ENCODE data around the gene IFNGR2.
"Not testable (repeated sequence)": the region's sequence is repeated elsewhere in the genome, so short reads cannot be mapped to it uniquely, and the experiment has no call there.

Gene IFNGR2

DNA sequence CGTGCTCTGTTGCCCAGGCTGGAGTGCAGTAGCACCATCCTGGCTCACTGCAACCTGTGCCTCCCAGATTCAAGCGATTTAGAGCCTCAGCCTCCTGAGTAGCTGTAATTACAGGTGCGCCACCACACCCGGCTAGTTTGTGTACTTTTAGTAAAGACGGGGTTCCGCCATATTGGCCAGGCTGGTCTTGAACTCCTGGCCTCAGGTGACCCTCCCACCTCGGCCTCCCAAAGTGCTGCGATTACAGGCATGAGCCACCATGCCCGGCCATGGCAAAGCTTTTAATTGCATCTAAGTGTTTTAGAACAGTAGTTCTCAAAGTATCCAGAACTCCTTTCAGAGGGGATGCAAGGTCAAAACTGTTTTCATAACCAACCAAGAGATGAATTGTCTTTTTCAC is 25.1 kb upstream of the IFNGR2 start:
- DNase-seq = no peak

DNA sequence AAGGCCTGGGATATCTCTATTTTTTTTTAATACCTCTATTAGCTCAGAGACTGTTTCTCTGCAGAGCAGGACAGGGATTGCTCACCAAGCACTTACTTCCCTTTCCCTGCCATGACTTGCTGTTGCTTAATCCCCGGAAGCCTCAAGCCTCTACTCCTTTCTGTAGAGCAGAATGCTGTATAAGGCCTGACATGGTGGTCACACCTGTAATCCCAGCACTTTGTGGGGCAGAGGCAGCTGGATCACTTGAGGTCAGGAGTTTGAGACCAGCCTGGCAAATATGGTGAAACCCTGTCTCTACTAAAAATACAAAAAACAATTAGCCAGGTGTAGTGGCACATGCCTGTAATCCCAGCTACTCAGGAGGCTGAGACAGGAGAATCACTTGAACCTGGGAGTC is 23.3 kb upstream of the IFNGR2 start:
- not testable (repeated sequence) for DNase-seq

DNA sequence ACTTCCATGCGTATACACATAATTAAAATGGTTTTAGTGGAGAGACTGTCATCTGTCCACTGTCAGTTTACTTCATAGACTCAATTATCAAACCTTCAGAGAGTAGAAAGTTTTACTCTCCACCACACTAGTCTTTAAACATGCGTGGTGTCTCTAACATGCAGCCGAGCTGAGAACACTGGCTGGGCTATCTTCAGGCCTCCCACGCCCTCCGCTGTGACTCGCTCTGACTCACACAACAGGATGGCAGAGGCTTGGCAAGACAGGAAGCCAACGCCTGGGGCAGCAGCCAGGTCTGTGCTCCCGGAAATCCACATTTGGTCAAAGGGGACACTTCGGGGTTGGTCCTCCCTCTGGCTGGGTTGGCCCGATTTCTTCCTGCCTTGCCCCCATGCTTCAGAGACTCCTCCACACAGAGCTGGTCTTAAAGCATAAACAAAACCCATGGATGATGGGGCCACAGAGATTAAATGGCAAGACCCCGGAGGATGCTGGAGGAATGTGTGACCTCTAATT is 22.7 kb upstream of the IFNGR2 start:
- DNase-seq = peak; percentile 79

DNA sequence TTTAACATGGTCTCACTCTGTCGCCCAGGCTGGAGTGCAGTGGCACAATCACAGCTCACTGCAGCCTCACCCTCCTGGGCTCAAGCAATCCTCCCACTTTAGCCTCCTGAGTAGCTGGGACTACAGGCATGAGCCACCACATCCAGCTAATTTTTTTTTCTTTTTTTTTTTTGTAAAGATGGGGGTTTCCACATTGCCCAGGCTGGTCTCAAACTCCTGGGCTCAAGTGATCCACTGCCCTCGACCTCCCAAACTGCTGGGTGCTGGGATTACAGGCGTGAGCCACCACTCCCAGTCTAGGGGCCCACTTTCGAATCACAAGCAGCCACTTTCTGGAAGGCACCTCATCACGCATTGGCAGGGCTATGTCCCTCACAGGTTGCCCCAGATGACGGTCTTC is 21.8 kb upstream of the IFNGR2 start:
- DNase-seq = not testable (repeated sequence)

DNA sequence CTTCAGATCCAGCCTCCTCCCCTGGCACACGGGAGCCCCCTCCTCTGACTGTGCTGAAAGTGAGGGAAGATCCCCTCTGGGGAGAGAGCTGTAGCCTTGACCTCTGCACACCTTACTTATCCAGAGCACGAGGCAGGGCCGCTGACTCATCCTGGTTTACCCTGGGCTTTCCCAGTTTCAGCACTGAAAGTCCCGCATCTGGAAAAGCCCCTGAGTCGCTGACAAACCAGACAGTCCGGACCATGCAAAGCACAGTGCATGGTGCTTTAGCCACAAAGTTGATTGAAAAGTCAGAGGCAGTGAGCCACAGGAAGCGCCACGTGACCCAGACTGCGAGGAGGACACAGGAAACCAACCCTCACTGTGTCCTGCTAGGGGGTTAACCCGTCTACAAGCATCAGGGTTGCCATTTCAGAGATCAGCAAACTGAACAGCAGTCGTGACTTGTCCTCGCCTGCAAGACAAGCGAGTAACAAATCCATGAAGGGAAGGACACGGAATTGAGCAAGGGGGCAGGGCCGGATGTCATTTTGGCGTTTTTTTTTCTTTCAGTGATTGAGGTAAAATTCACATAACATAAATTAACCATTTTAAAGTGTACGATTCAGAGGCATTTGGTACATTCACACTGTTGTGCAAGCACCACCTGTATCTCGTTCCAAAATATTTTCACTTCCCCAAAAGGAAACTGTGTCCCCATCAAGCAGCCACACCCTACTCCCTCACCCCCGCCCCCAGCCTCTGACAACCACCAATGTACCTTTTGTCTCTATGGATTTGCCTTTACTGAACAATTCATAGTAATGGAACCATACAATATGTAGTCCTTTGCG is 19.9 kb upstream of the IFNGR2 start:
- peak; percentile 62 for DNase-seq

DNA sequence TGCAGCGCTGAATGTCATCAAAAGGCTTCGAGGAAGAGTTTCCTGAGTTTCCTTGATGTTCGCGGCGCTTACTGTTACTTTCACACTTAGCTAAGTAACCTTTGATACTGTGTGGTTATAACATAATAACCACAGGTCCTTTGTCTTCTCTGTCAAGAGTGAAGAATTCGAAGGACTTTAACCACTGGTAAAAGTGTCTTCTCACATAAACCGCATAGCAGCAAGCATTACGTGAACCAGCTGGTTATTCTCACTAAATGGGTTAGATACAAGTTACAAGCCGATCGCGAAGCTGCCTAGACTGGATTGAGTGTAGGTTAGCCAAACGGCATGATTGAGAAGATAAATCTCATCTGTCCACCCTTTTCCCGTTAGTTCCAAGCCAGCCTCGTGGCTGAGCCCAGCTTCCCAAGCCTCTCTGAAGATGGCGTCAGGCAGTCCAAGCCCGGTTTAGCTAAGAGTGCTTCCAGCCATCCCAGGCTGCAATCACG is 18.3 kb upstream of the IFNGR2 start:
- DNase-seq = no peak

DNA sequence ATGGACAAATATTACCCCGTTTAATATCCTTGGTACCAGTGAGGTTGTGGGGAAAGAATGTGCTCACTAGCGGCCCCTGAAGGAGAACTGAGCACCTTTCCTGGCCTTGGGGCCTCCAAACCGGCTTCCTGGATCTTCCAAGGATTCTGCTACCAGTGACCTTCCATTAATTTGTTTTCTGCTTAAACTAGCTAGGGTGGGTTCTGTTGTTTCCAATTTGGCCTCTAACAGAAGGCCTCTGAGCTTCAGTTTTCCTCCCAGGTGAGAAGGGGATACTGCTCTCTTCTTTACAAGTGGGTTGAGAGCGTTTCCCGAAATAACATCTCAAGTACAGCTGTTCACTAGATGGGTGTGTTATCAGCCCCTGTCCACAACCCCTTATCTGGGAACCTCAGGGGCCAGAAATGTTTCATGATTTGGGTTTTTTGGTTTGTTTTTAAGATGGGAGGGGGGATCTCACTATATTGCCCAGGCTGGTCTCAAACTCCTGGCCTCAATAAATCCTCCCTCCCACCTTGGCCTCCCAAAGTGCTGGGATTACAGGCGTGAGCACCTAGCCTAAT is 16.9 kb upstream of the IFNGR2 start:
- no peak for DNase-seq

DNA sequence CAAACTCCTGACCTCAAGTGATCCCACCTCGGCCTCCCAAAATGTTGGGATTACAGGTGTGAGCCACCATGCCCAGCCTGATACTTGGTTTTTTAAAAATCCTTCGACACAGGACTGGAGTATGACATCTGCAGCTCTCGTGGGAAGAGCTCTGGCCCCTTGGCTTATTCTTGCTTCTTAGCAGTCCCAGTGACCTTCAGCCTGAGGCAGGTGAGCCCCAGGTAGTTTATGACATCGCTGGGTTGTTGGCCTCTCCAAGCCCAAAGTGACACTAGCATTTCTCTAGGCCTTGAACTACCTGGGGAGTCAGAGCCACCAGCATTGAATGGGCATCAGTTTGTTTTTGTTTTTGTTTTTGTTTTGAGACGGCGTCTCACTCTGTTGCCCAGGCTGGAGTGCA is 15.9 kb upstream of the IFNGR2 start:
- no peak for DNase-seq

DNA sequence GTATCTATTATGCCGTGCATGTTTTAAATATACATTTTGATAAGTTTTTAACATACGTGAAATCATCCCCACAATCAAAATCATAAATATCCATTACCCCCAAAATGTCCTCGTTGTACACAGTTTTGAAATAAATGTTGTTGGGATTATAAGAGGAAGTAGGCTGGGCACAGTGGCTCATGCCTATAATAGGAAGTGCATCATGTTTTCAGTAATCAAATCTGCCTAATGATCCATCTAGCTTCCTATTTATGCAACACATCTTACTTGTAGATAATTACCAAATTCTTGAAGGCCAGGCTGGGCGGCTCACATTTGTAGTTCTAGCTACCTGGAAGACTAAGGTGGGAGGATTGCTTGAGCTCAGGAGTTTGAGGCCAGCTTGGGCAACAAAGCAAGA is 15.0 kb upstream of the IFNGR2 start:
- DNase-seq = no peak

DNA sequence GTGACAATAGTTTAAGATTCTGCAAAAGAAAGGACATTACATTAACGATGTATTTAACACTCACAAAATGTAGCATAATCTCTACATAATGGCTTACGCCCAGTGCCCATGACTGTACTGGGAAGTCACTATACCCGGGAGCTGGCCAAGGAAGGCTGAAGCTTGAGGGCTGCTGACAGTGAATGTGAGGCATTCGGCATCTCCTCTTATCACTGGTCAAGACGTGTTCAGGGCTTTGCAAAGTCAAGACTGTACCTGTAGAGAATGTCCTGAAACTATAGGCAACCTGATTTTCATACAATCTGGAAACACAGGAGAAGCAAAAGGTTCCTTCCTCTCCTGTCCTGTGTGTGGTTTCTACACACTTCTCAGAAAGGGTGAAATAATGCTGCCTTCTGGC is 12.7 kb upstream of the IFNGR2 start:
- no peak for DNase-seq

DNA sequence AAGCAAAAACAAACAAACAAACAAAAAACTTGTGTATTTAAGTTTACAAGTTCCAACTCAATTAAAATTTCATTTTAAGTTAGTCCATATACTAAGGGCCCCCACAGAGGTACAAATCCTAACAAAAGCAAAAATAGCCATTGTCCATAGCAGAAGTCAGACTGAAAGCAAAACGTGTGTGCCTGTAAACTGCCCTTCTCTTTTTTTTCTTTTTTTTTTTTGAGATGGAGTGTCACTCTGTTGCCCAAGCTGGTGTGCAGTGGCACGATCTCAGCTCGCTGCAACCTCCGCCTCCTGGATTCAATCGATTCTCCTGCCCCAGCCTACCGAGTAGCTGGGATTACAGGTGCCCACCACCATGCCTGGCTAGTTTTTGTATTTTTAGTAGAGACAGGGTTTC is 11.6 kb upstream of the IFNGR2 start:
- no peak for DNase-seq

DNA sequence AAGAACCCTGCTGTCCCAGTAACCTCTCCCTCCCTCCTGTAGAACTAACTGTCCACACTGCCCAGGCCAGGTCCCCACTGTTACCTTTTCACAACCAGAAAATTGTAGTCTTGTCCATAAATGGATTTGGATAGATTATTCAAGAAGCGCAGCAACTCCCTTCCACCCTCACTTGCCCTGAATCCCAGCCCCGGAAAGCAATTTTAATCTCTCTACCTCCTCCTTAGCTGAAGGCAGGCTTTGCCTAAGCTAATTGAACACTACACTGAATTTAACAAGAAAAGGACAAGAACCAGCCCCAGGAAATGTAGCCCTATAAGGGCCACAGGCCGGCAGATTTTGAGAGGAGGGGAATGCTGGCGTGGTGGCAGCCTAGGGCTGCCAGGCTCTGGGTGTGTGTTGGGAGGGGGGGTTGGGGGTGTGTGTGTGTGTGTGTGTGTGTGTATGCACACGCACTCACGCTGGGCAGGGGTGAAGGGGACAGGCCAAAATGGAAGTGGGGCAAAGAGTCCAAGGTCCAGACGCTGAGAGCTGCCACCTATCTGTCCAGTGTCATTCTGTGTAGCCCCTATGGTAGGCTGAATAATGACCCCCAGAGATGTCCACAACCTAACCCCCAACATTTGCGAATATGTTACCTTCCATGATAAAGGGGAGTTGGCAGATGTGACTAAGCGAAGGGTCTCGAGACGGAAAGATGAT is 10.8 kb upstream of the IFNGR2 start:
- no peak for DNase-seq

DNA sequence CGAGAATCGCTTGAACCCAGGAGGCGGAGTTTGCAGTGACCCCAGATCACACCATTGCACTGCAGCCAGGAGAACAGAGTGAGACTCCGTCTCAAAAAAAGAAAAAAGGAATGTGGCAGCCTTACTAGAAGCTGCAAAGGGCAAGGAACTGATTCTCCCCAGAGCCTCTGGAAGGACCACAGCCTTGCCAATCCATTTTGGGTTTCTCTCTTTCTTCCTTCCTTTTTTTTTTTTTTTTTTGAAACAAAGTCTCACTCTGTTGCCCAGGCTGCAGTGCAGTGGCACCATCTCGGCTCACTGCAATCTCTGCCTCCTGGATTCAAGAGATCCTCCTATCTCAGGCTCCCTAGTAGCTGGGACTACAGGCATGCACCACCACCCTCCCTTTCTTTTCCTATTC is 9.9 kb upstream of the IFNGR2 start:
- DNase-seq = no peak

DNA sequence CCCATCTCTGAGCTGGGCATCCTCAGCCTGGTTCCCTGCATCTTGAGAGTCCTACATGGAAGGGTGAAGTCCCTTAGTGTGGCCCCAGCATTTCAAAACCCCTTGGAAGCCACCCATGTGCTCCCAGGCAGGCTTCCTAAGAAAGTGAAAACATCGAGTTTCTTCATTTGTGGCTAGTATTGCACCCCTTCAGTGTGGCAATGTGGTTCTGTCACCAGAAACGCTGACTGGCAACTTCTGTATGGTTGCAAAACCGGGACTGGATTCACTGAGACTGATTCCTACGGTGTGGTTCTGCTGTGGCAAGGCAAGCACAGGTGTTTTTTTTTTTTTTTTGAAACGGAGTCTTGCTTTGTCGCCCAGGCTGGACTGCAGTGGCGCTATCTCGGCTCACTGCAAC is 9.0 kb upstream of the IFNGR2 start:
- no peak for DNase-seq

DNA sequence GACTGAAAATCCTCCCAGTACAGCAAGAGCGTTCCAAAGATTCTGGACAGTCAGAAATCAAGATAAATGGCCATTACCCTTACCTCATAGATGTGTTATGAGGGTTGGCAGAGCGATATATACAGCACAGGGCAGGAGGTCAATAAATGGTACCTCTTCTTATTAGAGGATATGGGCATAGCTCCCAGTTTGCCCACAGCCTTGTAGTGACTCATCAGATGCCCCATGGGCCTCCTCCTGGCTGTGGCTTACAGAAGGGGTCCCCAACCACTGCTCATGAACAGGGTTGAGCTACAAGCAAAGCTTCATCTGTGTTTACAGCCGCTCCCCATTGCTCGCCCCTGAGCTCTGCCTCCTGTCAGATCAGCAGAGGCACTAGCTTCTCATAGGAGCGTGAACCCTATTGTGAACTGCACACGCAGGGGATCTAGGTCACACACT is 7.3 kb upstream of the IFNGR2 start:
- no peak for DNase-seq

DNA sequence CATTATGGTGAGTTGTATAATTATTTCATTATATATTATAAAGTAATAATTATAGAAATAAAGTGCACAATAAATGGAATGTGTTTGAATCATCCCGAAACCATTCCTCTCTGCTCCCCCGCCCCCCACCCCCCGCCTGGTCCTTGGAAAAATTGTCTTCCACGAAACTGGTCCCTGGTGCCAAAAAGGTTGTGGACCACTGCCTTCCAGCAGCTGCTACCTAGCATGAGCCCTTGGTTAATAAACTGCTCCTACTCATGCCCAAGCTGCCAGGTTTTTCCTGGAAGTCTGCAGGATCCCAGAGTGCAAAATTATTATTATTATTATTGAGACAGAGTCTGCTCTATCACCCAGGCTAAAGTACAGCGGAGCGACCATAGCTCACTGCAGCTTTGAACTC is 6.8 kb upstream of the IFNGR2 start:
- no peak for DNase-seq

DNA sequence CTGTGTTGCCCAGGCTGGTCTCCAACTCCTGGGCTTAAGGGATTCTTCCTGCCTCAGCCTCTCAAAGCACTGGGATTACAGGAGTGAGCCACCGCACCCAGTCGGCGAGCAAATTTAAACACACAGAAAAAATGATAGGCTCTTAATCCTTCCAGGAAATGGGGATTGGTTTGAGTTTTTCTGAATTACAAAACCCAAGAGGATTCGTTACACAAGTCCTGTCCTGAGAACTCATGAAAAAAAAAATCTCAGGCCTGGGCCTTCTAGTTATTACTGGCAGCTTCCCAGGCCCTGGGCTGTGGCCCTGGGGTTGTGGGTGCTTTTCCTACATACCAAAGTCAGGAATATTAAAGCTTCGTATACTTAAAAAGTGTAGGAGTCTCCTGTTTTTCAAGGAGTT is 6.3 kb upstream of the IFNGR2 start:
- no peak for DNase-seq

DNA sequence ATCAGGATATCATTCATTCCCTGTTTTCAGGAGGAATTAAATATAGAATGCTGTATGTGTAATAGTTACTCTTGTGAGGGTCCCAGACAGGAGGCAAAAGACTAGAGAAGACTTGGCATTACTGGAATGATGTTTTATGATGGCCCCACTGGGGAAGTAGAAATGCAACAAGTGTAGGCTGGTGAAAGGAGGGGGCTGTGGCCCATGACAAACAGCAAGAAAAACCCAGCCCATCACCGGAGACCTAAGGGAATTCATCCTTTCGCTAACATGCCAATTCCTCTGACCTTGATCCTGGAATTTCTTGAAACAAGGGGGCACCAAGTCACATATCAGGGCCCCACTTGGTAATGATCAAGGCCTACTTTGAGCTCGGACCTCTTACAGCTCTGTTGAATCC is 5.5 kb upstream of the IFNGR2 start:
- DNase-seq = no peak

DNA sequence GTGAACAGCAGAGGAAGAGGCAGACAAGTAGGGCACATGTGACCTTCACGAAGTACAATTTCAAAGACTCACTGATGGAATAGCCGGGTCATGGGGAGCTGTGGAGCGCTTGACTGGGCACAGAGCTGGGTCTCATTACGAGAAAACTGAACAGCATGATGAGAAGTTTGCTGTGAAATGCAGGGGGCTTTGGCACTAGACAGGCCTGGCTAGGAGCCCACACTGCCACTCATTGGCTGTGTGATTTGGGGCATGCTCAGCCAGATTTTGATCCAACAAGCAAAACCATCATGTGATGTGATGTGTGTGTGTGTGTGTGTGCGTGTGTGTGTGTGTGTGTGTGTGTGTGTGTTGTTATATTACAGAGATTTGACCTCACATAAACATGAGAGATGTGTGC is 4.9 kb upstream of the IFNGR2 start:
- DNase-seq = no peak

DNA sequence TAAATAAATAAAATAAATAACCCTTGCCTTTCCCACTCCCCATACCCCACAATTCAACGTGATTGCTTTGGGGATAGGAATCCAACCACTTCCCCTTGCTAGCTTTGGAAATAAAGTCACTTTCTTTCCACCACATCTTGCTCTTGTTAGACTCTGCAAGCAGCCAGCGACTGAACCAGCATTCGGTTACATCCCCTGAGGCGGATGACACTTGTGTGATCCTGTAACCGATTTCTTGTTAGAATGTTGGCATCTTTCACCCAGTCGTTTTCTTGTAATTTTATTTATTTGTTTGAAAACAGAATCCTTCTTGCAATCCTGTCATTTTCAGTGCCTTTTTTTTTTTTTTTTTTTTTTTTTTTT is 1.6 kb upstream of the IFNGR2 start:
- DNase-seq = no peak

DNA sequence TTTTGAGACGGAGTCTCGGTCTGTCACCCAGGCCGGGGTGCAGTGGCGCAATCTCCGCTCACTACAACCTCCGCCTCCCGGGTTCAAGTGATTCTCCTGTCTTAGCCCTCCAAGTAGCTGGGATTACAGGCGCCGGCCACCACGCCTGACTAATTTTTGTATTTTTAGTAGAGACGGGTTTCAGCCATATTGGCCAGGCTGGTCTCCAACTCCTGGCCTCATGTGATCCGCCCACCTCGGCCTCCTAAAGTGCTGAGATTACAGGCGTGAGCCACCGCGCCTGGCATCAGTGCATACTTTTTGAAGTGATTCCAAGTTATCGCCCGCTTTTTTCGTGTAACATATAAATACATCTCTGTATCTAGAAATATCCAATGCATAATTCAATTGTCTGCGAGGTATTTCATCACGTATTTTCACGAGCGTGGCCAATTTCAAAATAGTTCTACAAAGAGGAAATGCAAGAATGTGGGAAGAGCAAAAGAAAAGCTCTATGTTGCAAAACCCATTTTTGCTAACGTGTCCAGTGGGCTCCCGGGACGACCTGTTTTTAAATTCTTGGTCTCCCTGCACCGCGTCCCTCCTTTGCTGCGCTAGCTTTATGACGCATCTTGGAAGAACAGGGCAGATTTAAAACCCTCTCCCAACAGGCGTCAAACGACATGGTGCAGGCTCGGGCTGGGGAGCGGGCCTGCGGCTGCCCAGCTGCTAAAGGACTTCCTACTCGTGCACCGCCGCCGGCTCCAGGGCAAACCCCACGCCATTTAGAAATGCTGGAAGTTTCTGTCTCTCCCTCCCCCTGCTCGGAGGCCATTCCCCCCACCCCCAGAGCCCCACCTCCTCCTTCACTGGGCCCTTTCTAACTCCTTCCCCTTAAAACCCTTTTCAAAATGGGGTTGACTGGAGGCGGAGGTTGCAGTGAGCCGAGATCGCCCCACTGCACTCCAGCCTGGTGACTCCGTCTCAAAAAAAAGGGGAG is 923 bp upstream of the IFNGR2 start:
- DNase-seq = no peak

DNA sequence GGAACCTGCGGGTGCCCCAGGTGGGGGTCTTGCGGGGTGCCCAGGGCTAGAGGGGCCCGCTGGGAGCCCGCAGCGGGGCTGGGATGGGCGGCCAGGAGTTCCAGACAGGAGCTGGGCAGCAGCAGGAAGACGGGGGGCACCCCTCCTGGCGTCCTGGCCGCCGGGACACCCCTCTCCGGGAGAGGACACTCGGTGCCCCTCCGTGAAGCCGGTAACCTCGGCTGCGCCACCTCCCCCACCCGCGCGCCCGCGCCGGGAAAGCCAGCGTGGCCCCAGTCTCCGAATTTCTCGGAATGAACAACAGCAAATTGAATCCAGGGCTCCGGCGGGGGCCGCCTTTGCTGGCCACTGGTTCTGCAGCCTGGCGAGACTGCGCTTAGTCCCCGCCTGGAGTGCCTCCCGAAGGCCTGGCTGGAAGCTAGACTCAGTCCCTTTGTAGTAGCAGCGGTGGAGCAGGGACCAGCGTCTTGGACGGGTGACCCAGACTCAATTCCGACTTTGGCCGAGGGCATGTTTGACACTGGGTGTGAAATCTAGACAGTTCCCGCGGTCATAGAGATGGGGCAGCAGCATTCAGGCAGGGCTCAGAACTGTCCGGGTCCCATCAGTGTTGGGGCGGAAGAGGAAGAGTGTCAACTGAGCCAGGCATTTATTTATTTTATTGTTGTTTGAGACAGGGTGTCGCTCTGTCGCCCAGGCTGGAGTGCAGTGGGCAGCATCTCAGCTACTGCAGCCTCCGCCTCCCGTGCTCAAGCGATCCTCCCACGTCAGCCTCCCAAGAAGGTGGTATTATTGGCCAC is 773 bp downstream of the IFNGR2 start:
- DNase-seq = no peak
